DMS79 (cell line): ENCODE results near the gene OSGIN1.

Experiments used
- DNase-seq: peaks from one replicate; lab custom pipeline; 2025; lab: John Stamatoyannopoulos, UW

The OSGIN1 gene

DNA sequence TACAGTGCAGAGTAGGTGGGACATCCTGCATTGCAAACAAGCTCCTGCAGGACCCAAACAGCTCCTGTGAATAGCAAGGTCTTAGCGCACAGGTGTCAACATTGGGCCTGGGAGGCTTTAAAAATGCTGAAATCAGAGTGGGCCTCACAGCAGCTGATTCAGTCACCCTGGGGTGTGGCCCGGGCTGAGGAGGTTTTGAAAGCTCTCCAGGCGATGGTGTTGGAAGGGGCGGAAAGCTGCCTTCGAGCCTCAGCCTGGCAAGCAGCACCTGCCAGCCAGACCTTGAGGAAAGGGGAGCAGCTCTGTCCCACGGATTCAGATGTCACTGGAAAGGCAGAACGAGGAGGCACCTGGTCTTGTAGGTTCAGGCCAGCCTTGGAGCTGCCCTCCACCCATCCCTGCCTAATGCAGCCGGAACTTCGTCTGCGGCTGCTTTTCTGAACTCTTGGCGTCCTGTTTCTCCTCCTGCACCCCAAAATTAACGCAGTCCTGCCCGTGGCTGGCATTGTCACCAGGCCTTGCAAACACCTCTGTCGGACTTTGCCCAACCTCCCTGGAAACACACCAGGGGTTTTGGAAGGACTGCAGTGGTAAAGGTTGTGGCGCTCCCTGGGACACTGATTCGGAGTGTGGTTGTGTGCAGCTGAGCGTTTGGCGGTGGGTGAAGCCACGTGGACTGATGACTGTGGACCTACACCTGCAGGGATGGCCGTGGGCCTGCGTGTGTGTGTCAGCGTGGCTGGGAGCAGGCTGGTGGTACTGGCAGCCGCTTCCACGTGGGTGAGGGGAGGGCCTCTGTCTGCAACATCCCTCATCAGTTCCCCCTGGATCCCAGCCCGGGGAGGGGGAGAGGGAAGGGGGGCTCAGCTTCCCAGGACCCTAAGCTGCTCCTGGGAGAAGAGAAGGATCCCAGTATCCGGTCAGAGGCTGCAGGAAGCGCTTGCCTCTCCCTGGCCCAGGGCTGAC is 18.4 kb downstream of the OSGIN1 start:
- no peak for DNase-seq

DNA sequence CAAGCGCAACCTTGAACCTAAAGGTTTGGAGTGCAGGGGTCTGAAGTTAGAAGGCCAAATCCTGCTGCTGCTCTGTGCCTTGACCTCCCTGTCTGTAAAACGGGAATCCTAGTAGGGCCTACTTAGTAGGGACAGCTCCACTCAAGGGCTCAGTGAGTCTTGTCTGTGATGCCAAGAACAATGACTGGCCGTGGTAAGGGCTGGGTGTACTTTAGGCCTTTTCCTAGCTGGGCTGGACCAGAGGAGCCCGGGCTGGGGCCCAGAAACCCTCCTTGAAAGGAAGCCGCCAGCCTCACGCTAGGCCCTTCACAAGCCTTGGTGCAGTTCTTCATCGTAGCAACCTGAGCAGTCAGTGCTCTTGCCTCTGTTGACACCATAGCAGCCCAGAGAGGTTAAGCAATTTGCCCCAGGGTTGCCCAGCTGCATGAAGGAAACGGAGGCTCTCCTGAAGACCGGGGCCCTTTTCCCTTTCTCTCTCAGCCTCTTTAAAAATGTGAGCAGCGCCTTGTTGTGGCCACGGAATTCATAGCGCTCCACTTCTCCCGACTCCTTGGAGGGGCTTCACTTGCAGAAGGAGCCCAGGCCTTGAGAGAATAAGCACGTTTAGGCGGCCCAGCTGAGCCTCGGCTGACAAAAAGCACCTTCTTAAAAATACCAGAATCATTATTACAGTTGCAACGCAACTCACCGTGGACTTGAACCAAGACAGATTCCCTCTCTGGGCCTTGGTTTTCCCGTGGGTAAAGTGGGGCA is 19.4 kb downstream of the OSGIN1 start:
- DNase-seq, result no peak

DNA sequence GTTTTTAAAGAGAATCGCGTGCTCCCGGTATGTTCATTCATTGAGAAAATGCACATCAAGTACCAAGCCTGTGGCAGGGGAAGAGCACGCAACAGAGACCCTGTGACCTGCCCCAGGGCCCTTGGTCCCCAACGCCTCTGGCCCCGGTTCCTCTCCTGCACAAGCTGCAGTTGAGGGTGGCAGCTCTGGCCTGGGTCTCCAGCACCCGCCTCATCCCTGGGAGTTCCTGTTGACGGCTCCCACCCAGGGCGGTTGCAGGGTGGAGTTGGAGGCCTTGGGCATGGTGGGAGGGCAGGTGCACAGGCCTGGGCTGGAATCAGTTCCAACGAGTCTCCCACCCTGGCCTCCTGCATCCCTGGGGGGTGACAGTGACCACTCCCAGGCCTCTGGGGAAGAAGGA is 20.0 kb downstream of the OSGIN1 start:
- DNase-seq, result no peak

DNA sequence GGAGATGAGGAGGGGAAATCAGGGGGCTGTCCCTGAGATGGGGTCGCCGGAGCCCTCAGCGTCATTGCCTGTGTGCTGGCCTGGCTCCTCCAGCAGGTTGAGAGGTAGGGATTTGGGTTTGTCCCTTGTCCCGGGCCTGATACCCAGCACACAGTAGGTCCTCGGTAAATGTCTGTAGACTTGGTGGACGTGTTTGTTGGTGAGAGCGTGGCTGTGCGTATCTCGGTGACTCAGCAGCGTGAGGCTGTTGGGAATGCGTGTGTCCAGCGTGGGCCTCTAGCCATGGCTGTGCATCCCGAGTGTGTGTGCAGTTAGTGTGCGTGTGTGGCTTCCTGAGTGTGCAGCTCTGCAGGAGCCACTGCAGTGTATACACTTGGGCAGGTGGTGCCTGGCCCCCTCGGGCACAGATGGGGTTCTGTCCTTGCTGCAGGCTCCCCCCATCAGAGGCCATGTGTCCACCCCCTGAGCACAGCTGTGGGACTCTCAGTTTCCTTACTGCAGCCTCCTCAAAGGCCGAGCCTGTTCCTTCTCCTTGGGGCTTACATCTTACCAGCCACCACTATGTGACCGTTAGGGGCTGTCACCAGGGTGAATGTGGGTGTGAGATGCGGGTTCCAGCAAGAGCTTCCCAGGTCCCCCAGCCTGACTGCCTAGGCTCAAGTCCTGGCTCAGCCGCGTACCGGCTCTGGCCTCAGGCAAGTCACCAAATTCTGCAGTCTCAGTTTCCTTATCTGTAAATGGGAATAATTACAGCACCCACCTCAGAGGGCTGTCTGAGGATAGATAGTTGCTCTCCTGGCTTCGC is 20.7 kb downstream of the OSGIN1 start:
- DNase-seq, result no peak

DNA sequence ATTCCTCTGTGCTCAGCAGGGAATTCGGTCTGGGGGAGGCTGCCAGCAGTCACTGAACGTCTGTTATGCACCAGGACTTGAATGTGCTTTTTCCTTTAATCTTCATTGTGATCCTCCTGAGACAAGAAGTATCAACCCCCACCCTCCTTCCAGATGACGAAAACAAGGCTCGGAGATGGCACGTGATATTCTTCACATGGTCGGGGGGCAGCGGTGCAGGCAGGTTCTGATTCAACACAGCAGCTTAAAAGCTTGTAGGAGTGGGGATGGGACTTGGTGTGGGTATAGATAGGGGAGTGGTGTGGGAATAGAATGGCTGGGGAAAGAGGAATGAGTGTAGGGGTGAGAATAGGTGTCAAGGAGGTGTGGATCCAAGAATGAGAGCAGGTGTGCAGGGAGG is 21.4 kb downstream of the OSGIN1 start:
- DNase-seq, result no peak

DNA sequence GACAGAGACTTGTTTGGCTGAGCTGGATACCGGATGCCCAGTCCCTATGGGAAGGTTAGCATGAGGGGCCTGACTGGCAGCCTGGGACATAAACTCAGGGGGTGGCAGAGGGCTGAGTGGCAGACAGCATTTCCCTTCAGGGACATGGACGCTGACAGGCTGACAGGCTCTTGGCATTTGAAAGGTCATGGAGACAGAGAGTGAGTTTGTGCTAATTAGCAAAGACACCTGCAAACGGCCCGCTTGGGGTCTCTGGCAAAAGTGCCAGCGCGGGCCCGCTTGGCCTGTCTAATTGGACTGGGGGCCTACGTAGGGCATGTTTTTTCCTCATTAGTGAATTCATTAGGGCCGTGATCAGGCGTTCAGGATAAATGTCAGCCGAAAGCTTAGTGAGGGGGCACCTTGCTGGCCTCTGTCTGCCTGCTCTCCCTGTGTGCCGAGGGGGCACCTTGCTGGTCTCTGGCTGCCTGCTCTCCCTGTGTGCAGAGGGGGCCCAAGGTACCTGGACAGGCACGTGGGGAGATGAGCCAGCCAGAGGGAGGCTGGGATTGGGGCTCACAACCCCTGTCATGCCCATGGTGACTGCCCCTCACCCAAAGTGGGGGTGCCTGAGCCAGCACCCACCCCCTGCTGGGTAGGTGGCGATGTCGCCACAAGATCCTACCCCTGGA is 22.7 kb downstream of the OSGIN1 start:
- DNase-seq, result no peak

DNA sequence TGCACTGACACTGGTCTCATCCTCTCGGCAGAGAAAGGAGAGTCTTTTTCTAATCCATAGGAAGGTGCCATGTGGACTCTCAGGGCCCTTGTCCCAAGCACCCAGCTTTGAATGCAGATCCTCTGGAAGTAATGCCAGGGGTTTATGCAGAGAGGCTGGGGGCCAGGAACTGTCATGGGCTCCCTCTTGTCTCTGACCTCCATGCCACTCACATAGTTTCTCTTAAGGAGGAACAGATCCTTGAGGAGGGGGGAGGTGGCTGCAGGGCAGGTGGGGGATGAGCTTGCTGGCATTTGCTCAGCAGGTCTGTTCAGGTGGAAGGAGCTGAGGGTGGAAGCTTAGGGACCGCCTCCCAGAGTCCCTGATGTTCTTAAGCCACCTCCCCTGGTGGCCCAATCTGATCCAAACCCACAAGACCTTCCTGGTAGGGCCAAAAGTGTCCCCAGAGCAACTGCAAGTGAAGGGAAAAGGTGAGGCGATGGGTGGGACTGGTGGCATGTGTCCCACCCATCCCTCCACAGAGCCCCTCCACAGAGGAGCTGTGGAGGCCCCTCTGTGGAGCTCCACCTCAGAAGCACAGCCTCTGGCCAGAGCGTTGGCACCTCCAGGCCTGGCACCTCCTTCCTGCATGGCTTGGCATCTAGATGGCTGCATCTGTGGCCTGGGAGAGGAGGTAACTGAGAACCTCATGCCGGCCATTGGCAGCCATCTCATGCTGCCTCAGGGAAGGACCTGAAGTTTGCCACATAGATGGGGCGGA is 24.2 kb downstream of the OSGIN1 start:
- no peak for DNase-seq

DNA sequence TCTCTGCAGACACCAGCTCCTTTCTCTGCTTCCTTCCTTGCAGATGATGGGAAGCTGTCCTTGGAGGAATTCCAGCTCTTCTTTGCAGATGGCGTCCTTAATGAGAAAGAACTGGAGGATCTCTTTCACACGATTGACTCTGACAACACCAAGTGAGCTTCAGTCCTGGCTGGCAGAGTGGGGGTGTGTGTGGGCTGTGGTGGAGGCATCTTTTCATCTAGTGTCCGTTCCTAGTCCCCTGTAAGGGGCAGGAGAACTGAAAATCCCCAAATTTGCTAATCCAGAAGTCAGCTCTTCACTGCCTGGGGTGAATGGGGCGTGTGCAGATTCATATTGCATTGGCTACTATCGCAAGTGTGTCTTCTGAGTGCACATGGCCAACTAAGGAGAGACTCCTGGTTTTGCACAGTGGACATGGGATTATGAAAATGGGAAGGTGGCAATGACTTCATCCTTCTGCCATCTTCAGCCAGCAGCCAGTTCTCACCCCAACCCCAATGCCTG is 25.4 kb downstream of the OSGIN1 start:
- DNase-seq, result no peak

DNA sequence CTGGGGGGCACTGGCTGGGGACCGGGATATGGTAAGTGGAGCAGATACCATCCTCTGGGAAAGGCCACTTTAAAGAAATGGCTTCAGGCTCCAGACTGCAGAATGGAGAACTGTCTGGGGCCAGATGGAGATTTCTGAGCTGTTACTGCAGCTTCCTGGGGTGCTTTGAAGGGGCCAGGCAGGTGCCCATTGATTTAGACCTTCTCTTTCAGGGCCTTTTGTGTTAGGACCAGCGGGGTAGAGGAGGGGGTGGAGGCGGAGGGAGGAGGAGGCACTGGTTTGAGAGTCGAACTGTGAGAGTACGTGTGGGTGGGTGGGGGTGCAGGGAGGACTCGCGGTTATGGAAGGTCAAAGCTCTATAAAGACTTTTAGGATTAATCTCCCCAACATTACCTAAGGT is 26.4 kb downstream of the OSGIN1 start:
- DNase-seq, result no peak

DNA sequence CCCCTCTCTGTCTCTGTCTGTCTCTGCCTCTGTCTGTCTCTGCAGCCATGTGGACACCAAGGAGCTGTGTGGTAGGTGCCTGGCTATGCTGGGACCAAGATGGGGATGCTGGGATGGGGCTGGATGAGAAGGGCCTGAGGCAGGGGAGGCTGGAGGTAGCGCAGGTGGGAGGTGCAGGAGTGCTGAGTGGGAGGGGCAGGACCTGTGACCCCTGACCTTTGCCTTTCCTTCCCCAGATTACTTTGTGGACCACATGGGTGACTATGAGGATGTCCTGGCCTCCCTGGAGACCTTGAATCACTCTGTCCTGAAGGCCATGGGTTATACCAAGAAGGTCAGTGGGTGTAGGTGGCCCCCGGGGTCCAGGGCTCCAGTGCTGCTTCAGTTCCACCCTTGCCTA is 27.8 kb downstream of the OSGIN1 start:
- DNase-seq, result no peak

DNA sequence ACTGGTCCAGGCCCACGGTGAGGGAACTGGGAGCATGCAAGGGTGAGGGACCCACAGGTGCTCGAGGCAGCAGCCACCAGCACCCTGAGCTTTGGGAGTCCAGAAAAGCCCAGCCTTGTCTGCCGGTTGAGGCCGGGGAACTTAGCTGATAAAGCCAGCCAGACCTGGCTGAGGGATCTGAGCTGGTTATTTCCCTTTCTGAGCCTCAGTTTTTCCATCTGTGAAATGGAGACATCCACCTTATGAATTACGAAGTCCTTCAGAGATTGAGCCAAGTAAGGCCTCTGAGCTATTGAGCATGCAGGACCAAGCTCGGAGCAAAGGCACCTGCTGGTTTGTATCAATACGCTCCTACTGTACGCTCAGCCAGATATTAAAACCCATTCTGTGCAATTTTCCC is 28.8 kb downstream of the OSGIN1 start:
- DNase-seq, result no peak

DNA sequence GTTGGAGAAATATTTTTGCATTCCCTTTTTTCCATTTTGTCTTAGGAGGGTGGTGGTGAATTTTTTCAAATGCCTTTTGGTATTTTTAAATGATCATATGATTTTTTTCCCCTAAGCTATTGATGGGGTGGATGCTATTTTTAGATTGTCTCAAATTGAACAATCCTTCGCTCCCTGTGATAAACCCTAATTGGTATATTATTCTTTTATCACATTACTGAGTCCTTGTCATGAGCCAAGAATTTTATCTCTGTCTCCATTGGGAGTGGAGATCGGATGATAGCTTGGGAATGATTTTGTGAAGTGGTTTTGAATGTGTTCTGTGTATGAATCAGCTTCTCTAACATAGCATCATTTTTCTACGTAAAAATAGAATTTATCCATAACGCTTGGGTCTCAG is 30.5 kb downstream of the OSGIN1 start:
- no peak for DNase-seq

DNA sequence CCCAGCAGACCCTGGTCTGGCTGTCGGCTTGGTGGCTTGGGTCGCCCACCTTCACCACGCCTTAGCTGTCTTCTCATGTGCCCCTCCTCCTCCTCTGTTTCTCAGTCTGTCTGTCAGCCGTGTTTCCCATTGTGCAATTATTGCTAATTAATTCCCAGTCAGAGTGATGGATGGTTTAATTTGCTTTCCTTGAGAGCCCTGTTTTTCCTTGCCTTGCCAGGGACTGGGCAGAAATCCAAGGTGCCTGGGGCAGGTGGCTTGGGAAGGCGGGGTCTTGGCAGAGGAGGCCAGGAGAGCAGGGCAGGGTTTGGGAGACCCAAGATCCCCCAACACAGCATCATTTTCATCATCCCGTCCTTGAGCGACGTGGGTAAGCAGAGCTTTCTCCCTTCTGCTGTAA is 36.3 kb downstream of the OSGIN1 start:
- peak; percentile 57 for DNase-seq

DNA sequence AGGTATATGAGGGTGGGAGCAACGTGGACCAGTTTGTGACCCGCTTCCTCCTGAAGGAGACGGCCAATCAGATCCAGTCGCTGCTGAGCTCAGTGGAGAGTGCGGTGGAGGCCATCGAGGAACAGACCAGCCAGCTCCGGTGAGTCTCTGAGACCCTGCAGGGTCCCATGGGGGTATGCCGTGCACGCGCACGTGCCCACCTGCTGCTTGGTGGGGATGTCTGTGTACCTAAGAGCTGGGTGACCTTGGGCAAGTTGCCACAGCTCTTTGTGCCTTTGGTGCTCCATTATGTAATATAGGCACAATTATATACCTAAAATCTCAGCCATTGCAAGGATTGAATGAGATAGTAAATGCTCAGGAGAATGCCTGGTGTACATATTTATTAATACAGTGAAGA is 37.5 kb downstream of the OSGIN1 start:
- DNase-seq, result no peak

DNA sequence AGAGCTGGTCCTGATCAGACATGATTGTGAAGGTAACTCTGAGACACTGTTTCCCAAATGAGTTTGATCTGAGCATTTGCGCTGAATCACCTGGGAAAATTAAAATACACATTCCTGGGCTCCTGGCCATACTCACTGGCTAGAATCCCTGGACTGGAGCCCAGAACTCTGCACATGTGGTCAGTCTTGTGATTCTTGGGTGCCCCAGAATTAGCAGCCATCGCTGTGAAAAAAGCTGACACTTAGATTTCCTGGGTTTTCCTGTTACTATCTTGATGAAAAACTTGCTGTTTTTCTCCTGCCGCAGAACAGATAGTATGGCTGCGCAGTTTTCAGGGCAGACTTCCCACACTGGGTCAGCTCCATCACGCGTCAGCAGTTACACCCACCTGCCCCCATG is 39.6 kb downstream of the OSGIN1 start:
- DNase-seq, result no peak

DNA sequence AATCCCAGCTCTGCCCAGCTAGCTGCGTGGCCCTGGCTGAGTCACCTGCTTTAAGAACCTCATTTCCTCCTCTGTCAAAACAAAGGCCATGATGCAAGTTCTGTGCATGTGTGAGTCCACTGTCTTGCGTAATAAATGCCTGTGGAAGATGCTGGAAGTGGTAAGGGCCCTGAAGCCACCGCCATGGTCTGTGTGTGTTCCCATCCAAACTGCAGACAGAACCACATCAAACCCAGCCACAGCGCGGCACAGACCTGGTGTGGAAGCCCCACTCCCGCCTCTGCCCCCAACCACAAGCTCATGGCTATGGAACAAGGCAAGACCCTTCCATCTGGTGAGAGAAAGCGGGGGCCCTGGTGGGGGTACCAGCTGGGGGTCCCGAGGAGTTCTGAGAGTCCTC is 41.0 kb downstream of the OSGIN1 start:
- DNase-seq, result no peak

DNA sequence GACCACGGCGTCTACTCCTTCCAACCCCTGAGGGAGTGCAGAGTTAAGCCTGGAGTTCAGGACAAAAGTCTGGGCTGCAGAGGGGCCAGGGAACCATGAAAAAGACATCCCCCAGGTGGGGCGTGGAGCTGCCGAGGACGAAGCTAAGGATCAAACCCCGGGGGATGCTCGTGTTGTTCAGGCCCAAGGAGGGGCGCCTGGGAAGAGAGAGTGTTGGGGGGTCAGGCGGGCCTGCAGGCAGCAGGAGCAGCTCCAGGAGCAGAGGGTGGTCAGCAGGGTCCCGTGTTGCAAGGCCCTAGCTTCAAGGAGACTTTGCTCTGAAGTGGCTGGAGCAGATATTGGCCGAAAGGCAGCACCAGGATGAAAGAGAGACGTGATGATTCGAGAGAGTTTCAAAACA is 41.7 kb downstream of the OSGIN1 start:
- no peak for DNase-seq

DNA sequence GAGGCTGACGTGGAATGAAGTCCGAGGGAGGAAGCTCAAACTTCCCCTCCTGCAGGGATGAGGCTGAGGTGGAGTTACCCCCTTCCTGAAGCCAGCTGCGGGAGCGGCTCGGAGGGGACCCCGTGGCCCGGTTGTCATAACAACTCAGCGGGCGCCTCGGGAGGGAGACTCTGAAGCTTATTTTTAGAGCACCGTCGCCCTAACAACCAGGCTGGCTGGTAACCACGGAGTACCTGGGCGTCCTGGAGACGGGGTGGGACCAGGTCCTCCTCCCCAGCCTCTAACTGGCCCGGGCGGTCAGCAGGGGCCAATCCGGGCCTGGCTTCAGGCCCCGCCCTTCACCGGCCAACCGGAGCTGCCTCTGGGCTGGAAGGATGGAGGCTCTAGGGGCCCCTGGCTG is 42.7 kb downstream of the OSGIN1 start:
- DNase-seq, result peak; percentile 63

DNA sequence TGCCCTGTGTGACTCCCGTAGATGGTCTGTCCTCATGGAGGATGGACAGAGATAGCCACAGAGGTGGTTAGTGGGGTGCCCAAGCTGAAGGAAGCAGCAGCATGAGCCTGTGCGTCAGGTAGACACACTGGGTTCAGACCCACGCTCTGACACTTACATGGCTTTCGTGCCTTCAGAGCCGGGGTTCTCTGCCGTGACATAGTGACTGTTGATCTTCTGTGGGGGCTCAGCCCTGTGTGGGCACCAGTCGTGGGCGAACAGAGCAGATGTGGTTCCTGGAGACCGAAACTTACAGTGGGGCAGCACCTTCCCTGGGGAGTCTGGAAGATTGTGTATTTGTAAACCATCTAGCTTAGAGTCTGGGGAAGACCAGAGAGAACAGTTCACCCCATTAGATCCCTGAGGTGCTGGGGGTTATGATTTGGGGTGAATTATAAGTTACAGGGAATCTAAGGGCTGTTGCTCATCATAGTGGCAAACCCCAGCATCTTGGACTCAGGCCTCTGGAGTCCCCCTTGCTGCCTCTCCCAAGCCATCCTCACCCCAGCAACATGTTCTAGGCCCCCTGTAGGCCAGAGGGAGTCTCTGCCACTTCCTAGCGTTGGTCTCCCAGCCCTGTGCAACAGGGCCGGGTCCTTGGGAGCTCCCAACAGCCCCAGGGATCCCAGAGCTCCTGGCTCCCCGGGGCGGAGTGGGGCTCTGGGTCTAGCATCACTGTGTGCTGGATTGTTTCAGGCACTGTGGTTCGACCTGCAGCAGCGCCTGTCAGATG is 43.6 kb downstream of the OSGIN1 start:
- DNase-seq, result no peak

DNA sequence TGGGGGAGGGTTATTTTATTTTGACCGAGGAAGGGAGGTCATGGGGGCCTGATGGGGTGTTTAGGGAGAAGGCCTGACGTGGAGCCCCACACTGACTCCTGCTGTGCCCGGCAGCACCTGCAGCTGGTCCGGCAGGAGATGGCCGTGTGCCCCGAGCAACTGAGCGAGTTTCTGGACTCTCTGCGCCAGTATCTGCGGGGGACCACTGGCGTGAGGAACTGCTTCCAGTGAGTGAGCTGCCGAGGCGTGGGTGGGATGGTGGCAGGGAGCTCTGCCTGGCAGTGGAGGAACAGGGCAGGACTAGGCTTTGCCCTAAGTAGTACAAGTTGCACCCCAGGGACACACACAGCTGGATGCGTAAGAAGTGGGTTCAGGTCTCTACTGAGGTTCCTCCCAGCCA is 45.1 kb downstream of the OSGIN1 start:
- DNase-seq, result no peak
